ENCODE results near the gene INKA1.
"Not testable (repeated sequence)": the region's sequence is repeated elsewhere in the genome, so short reads cannot be mapped to it uniquely, and the experiment has no call there.

Gene INKA1

GRCh38 chr3:49802719-49803464, at the start of gene INKA1:
Gene INKA1 (plus strand): TSS chr3:49803261. CDS start chr3:49803393, 132 bp downstream.
- DNase-seq = peak; percentile 89

GRCh38 chr3:49754536-49754935, 48.5 kb upstream of the INKA1 start:
- no peak for DNase-seq

- no peak for DNase-seq
Measured at GRCh38 chr3:49756036-49756435, 47.0 kb upstream of the INKA1 start.

GRCh38 chr3:49757197-49757596, 45.9 kb upstream of the INKA1 start:
- DNase-seq = no peak

GRCh38 chr3:49759226-49759625, 43.8 kb upstream of the INKA1 start:
- DNase-seq = no peak

- DNase-seq = no peak
Measured at GRCh38 chr3:49761661-49762060, 41.4 kb upstream of the INKA1 start.

GRCh38 chr3:49763981-49764380, 39.1 kb upstream of the INKA1 start:
- DNase-seq = no peak

- DNase-seq = no peak
Measured at GRCh38 chr3:49769286-49769915, 33.7 kb upstream of the INKA1 start.

- DNase-seq = no peak
Measured at GRCh38 chr3:49769926-49770325, 33.1 kb upstream of the INKA1 start.

GRCh38 chr3:49771340-49771938, 31.6 kb upstream of the INKA1 start:
- no peak for DNase-seq

- DNase-seq = no peak
Measured at GRCh38 chr3:49772703-49773102, 30.4 kb upstream of the INKA1 start.

GRCh38 chr3:49775538-49775937, 27.5 kb upstream of the INKA1 start:
- DNase-seq = no peak

GRCh38 chr3:49776101-49776500, 27.0 kb upstream of the INKA1 start:
- DNase-seq = not testable (repeated sequence)

- no peak for DNase-seq
Measured at GRCh38 chr3:49779358-49780079, 23.5 kb upstream of the INKA1 start.

GRCh38 chr3:49780080-49780974, 22.7 kb upstream of the INKA1 start:
- DNase-seq = no peak

GRCh38 chr3:49780975-49781365, 22.1 kb upstream of the INKA1 start:
- DNase-seq = not testable (repeated sequence)

GRCh38 chr3:49781415-49782199, 21.5 kb upstream of the INKA1 start:
- no peak for DNase-seq

- DNase-seq = not testable (repeated sequence)
Measured at GRCh38 chr3:49782277-49782676, 20.8 kb upstream of the INKA1 start.

GRCh38 chr3:49785565-49786356, 17.3 kb upstream of the INKA1 start:
- no peak for DNase-seq

GRCh38 chr3:49786357-49787181, 16.5 kb upstream of the INKA1 start, which contains the start of gene IP6K1:
Gene IP6K1 (minus strand): TSS chr3:49786542. CDS start chr3:49748040, 38,502 bp downstream.
- peak; percentile 100 for DNase-seq
